Activated naive CD4-positive, alpha-beta T cell treated with Interleukin-2 at 50 U/mL for 16 hours (primary cell): Measurements from ENCODE around the gene ODAD3.
"Not testable (repeated sequence)": the region's sequence is repeated elsewhere in the genome, so short reads cannot be mapped to it uniquely, and the experiment has no call there.

Source experiments
- DNase-seq: peaks from one replicate; pipeline ENCODE4 v3.0.0-alpha.2; 2020

ODAD3 gene

DNA sequence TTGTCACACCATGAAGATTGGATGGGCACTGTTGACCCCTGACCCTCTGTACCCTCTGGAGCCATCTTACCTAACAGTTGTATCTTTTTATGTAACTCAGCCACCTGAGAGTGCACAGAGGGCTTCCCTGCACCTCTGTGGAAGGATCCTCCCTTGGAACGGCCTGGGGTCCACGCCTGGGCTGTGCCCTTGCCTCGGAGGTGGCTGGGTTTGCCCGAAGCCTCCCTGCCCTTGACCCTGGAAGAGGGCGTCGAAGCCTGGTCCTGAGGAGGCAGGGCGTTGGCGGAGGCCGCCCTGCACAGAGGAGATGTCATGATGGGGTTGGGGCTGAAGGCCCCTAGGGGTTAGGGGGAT, 241 bp downstream of the ODAD3 start:
- DNase-seq, result no peak

GRCh38 chr19:11433526-11433925, 1.4 kb downstream of the ODAD3 start:
- DNase-seq, result not testable (repeated sequence)

DNA sequence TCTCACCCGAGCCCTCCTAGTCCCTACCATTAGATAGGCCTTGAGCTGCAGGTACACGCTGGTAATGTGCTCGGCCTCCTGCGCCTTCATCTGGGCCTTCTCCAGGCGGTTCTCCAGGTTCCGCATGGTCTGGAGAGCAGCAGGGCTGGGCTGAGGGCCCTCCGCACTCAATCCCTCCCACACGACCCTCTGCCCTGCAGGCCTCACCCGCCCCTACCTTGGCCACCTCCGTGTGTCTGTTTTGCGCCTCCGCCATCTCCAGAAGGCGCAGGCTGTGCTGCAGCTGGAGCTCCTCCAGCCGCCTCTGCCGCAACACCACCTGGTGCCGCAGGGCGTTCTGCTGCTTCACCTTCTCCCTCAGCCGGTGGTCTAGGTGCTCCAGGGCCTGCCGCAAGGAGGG, 8.3 kb downstream of the ODAD3 start:
- no peak for DNase-seq

GRCh38 chr19:11425719-11426457, 9.0 kb downstream of the ODAD3 start:
- DNase-seq, result no peak

- no peak for DNase-seq
Measured at GRCh38 chr19:11423791-11424181, 11.1 kb downstream of the ODAD3 start.

DNA sequence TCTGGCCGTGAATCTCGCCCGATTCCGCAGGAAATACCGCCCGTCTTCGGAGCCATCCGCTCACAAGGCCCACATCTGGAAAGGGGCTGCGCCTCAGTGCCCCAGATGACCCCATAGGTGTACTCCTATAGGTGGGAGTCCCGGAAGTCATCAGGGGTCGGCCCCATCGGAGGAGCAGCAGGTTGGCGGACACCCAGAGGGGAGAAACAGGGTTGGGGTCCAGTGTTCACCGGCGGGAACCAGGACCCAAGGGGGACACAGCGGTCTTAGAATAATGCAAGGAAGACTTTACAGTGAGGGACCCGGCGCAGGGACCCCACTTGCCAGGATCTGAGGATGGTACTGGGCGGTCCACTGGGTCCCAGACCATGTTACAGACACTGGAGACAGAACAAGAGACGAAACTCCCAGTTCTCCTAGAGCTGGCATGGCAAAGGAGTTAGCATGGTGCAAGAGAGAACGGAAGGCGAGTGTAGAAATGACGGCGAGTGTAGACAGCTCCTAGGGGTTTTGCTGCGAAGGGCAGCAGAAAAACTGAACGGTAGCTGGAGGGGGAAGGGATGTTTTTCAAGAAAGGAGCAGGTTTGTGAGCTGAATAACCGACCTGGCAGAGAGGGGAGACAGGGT, 11.6 kb downstream of the ODAD3 start:
- no peak for DNase-seq

DNA sequence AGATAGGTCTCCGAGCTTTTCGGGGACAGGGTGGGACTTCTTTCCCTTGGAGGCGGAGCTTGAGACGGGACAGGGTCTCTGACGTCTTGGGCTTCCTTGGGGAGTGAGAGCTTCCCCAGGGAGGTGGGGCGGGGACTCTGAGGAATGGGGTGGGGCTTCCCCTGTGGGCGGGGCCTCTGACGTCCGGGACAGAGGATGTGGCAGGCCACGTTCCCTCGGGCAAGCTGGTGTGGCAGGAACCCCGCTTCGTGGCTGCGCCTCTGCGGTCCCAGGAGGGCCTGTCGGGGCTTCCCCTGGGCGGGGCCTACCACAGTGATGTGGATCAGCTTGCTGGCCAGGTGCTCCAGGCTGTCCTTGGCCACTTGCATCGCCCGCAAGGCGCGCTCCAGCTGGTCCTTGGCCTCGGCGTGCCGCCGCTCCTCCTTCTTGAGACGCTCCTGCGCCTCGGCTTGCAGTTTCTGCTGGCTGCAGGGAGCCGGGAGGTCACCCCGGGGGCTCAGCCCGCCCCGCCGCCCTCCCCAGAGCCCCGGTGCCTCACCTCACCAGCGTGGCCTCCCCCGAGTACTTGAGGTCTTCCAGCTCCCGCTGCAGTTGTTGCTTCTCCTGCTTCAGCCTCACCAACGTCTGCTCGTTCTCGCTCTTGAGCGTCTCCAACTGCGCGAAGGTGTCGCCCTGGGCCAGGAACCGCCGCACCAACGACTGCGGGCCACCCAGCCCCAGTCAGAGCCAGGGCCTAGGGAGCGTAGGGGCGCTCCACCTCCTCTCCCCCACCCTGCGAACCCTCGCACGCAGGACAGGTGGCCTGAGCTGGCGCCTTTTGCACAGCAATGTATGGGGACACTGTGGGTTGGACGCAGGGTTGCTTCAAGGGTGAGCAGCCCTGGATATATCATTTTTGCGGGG, 12.5 kb downstream of the ODAD3 start:
- DNase-seq, result peak; percentile 59

GRCh38 chr19:11421371-11422098, 13.4 kb downstream of the ODAD3 start:
- DNase-seq, result peak; percentile 46

DNA sequence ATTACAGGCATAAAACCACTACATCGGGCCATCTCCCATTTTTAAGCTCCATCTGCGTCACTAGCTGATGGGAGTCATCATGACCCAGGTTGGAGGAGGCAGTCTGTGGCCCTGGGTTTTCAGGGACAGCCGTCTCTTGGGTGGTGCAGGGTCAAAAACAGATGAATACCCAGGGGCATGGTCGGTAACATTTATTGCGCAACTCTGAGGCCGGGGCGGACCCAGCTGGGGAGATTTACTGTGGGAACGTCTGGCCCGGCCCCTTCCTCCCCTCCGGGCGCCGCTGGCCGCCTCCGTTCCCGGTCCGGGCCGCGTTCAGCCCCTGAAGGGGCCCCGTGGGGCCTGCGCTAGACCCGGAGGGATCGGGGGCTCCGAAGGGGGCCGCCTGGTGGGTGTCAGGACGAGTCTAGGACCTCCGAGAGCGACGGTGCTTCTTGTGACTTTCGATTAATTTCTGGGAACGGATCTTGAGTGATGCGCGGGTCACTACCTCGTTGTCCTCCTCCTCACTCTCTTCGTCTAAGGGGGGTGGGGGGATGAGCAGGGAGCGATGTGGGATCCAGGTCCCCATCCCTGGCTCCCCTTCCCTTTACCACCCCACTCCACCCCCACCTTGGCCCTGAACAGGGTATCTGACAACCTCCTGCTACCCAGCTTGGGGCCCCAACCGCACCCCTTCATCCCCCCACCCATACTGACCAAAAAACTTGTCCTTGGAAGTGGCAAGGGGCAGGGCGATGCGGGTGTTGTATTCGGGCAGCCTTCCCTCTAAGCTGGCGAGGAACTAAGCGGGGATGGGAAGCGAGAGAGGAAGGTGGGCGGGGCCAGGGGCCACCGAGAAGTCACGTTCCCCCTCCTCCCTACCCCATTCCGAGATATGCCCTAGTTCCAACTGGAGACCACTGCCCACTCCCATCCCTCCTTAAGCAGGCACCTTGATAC, 14.2 kb downstream of the ODAD3 start:
- DNase-seq, result no peak

- no peak for DNase-seq
Measured at GRCh38 chr19:11418549-11419506, 16.1 kb downstream of the ODAD3 start, which contains the start of gene RGL3. TSS of gene RGL3 (minus strand) at chr19:11419314. CDS start at chr19:11419278, 36 bp downstream.

GRCh38 chr19:11418094-11418548, 16.8 kb downstream of the ODAD3 start:
- no peak for DNase-seq

GRCh38 chr19:11416346-11417052, 18.4 kb downstream of the ODAD3 start:
- DNase-seq, result no peak

DNA sequence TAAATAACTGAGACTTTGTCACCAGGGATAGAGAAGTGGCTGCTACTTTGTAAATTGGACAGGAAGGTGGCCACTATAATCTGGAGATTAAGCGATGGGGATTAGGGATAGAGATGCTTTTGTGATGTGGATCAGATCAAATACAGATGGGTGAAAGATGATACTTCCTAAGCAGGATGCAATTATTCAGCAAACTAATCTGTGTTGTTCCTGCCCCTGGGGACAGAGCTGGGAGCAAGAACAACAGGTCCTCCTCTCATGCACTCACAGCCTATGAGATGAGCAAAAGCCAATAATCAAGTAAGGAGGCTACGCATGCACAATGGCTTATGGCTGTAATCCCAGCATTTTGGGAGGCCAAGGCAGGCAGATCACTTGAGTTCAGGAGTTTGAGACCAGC, 20.4 kb downstream of the ODAD3 start:
- DNase-seq, result no peak

GRCh38 chr19:11410682-11411081, 24.2 kb downstream of the ODAD3 start:
- DNase-seq, result no peak

GRCh38 chr19:11408591-11408990, 26.3 kb downstream of the ODAD3 start:
- DNase-seq, result no peak

GRCh38 chr19:11406703-11407236, 28.2 kb downstream of the ODAD3 start:
- not testable (repeated sequence) for DNase-seq

DNA sequence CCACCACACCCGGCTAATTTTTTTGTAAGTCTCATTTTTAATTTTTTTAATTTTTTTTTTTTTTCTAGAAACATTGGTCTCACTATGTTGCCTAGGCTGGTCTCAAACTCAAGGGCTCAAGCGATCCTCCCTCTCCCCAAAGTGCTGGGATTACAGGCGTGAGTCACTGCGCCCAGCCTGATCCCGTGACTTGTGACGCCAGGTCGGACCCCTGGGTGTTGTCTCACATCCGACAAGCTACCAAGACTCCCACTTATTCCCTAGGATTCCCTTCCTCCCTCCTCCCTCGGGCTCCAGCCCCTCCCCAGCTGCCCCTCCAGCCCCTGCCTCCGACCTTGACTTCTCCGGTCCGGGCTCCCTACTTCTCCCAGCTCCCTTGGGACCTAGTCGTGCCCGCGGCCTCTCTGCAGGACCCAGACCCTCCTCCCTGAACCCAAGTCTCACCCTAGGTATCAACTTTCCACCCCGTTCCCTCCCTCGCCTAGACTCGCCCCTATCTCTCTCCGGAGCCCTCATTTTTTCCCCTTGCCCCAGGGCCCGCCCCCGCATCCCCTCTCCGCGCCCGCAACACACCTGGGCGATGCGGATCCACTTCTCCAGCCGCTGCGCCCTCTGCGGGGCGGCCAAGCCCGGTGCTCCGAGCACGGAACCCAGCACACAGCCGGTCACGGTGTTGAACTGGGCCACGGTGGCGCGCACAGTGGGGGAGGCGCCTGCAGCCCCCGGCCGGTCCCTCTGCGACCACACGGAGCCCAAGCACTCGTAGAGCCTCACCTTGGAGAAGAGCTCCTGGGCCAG, 28.9 kb downstream of the ODAD3 start:
- peak; percentile 34 for DNase-seq

DNA sequence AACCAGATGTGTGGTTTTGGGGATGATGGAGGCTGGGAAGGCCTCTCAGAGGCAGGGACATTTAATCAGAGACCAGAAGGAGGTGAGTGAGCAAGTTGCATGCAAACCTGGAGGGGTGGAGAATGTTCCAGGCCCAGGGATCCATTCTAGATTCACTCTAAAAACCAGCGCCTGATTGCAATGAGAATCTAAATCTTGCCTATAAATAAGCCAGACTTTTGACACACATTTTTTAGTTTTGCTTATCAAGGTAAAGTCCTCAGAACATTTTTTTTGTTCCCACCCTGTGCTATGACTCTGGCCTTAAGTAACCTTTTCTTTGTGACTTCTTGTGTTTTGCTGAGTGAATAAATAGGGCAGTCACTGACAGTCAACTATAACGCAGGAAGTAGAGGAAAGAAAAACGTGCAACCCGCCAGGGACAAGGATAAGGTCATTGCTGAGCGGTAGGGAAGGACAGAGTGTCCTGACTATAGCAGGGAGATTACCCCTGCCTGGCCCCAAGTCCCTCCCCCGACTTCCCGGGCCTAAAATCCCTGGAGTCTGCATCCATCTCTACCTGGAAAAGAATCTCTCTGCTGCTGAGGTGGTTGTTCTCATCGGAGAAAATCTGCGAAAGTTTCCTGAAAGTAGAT, 30.2 kb downstream of the ODAD3 start:
- DNase-seq, result no peak
